K562 (cell line): Measurements from ENCODE around the gene DIP2C. TPM values are rescaled to one million over a fixed set of nuclear protein-coding genes. Genes with fewer than 3 reads are reported as not detected.

Source experiments
- ATAC-seq: fragments of 200-7000 bp; cut with Tn5 transposase; 3 replicates; pipeline ENCODE4 v1.9.1; 2020; ENCODE audit warnings: moderate library complexity
- BruUV-seq: library from RNA; stranded (reverse); fragments of 400-500 nt; replicated peaks from 2 replicates; lab custom pipeline; 2021; lab: Mats Ljungman, UMichigan
- CTCF ChIA-PET: fragments of 300-600 bp; formaldehyde crosslinking; extraction: SDS; loops from one replicate; lab custom pipeline; 2021; ENCODE audit warnings: low intra/inter-chr PET ratio; lab: Yijun Ruan, JAX
- POLR2A ChIA-PET: fragments of 300-600, 350-650 bp; sonication (Branson Sonifier 250); formaldehyde crosslinking; extraction: SDS; loops from one replicate; lab custom pipeline; 2021; ENCODE audit warnings: antibody characterized with exemption, inconsistent platforms; lab: Yijun Ruan, JAX
- DNase-seq, 4 experiments: peaks; one replicate each; pipeline versions ENCODE4 v3.0.0 to v3.0.0-alpha.2; 2011 to 2018; ENCODE audit warnings: low spot score in 3 of 4, mixed read lengths in 3 of 4; ENCODE audit errors: extremely low read depth in 1 of 4
- FAIRE-seq: peaks from 2 replicates; lab custom pipeline; 2011; peaks lifted over from hg19 to GRCh38; lab: Jason Lieb, UNC
- H2AFZ ChIP-seq: 2 replicates; pipeline ENCODE4 v1.6.0; 2011; ENCODE audit warnings: low read depth, low read length, control low read depth, inconsistent platforms
- H3K27ac ChIP-seq: fragments of 200-600 bp; 3 replicates; pipeline ENCODE4 v1.8.0; 2011; ENCODE audit warnings: low read depth, mild to moderate bottlenecking, control low read depth, inconsistent platforms, low read length, moderate library complexity, mixed read lengths; ENCODE audit errors: extremely low read depth
- H3K27me3 ChIP-seq, 2 experiments: fragments of 300-600 bp in 1 of 2; 2 replicates in 1 of 2; 3 replicates in 1 of 2; pipeline versions ENCODE4 v1.6.0 to v1.8.0; 2011; ENCODE audit warnings: inconsistent platforms in 2 of 2, low read length in 2 of 2, mild to moderate bottlenecking in 1 of 2, mixed read lengths in 1 of 2, moderate library complexity in 1 of 2; ENCODE audit not compliant: control insufficient read depth in 2 of 2, insufficient read depth in 2 of 2
- H3K36me3 ChIP-seq: fragments of 300-600 bp; 3 replicates; pipeline ENCODE4 v1.8.0; 2011; ENCODE audit warnings: mild to moderate bottlenecking, low read length, inconsistent platforms; ENCODE audit not compliant: control insufficient read depth, insufficient read depth
- H3K4me1 ChIP-seq, 2 experiments: fragments of 200-600 bp in 1 of 2; replicated peaks in 1 of 2; 2 replicates in 1 of 2; 3 replicates in 1 of 2; pipeline versions ENCODE4 v1.5.1 to v1.8.0; 2011; ENCODE audit warnings: inconsistent platforms in 2 of 2, low read length in 2 of 2, mild to moderate bottlenecking in 1 of 2, mixed read lengths in 1 of 2, moderate library complexity in 1 of 2; ENCODE audit not compliant: control insufficient read depth in 2 of 2, insufficient read depth in 2 of 2
- H3K4me2 ChIP-seq: 2 replicates; pipeline ENCODE4 v1.6.1; 2011; ENCODE audit warnings: low read length, control low read depth, inconsistent platforms, mixed read lengths; ENCODE audit not compliant: insufficient read depth
- H3K4me3 ChIP-seq: fragments of 200-600 bp; sonication (generic), shearing (Covaris generic); 2 replicates; pipeline ENCODE4 v1.5.1; 2016; ENCODE audit warnings: control low read depth, inconsistent platforms
- H3K79me2 ChIP-seq: fragments of 200-600 bp; 3 replicates; pipeline ENCODE4 v1.8.0; 2011; ENCODE audit warnings: low read length, inconsistent platforms; ENCODE audit not compliant: control insufficient read depth, insufficient read depth
- H3K9ac ChIP-seq, 2 experiments: 2 replicates each; pipeline versions ENCODE4 v1.6.0 to v1.6.1; 2011; ENCODE audit warnings: low read depth in 2 of 2, low read length in 2 of 2, control low read depth in 1 of 2, inconsistent platforms in 1 of 2, mild to moderate bottlenecking in 1 of 2, mixed read lengths in 1 of 2; ENCODE audit not compliant: insufficient read depth in 1 of 2
- H3K9me1 ChIP-seq: one replicate; pipeline ENCODE4 v1.6.0; 2011; ENCODE audit warnings: inconsistent platforms, mild to moderate bottlenecking, low read length, moderate library complexity; ENCODE audit not compliant: control insufficient read depth, insufficient read depth
- H3K9me3 ChIP-seq: replicated peaks from 2 replicates; pipeline ENCODE4 v1.5.1; 2011; ENCODE audit warnings: low read depth, low read length, inconsistent platforms; ENCODE audit not compliant: control insufficient read depth, insufficient read depth
- H4K20me1 ChIP-seq: replicated peaks from 2 replicates; pipeline ENCODE4 v1.6.1; 2011; ENCODE audit warnings: low read length, inconsistent platforms, mixed read lengths; ENCODE audit not compliant: control insufficient read depth, insufficient read depth
- BCLAF1 ChIP-seq, 2 experiments: fragments of 450-650 bp in 1 of 2; IDR thresholded peaks; 2 replicates each; pipeline ENCODE4 v1.6.1; 2011 to 2017; ENCODE audit warnings: low read depth in 2 of 2, antibody characterized with exemption in 1 of 2, borderline replicate concordance in 1 of 2, low read length in 1 of 2, mild to moderate bottlenecking in 1 of 2, mixed read lengths in 1 of 2; ENCODE audit not compliant: control insufficient read depth in 1 of 2
- BHLHE40 ChIP-seq: IDR thresholded peaks from 2 replicates; pipeline ENCODE4 v1.6.1; 2011; ENCODE audit warnings: low read length, improper control_type of control experiment
- C11orf30 ChIP-seq: fragments of 450-650 bp; IDR thresholded peaks from 2 replicates; pipeline ENCODE4 v1.6.1; 2016; ENCODE audit warnings: low read depth, mild to moderate bottlenecking
- CBX3 ChIP-seq, 2 experiments: IDR thresholded peaks; 1 replicate in 1 of 2; 2 replicates in 1 of 2; pipeline ENCODE4 v1.6.1; 2012; ENCODE audit warnings: inconsistent platforms in 2 of 2, low read length in 2 of 2, borderline replicate concordance in 1 of 2, control low read depth in 1 of 2
- CCAR2 ChIP-seq: fragments of 200-400 bp; formaldehyde crosslinking; IDR thresholded peaks from 2 replicates; pipeline ENCODE4 v1.6.1; 2017; ENCODE audit warnings: mild to moderate bottlenecking, low read depth, low read length
- FOXA1 ChIP-seq: fragments of 450-650 bp; IDR thresholded peaks from 2 replicates; pipeline ENCODE4 v1.6.1; 2016; ENCODE audit warnings: mild to moderate bottlenecking, borderline replicate concordance
- FOXA3 ChIP-seq, 2 experiments: fragments of 450-650 bp in 1 of 2; sonication (generic) in 1 of 2; formaldehyde crosslinking; IDR thresholded peaks in 1 of 2; conservative IDR thresholded peaks in 1 of 2; 2 replicates each; pipeline versions ENCODE4 v1.4.0 to v1.8.0; 2020 to 2022; ENCODE audit warnings: mild to moderate bottlenecking in 2 of 2, missing genetic modification reagents in 1 of 2
- FOXJ3 ChIP-seq: sonication (generic); formaldehyde crosslinking; IDR thresholded peaks from 2 replicates; pipeline ENCODE4 v1.4.0; 2020; ENCODE audit warnings: mild to moderate bottlenecking, missing genetic modification reagents
- NR2F6 ChIP-seq: fragments of 450-650 bp; formaldehyde crosslinking; IDR thresholded peaks from 2 replicates; pipeline ENCODE4 v1.4.0; 2020; ENCODE audit warnings: mild to moderate bottlenecking
- SMARCC2 ChIP-seq: fragments of 450-650 bp; IDR thresholded peaks from 2 replicates; pipeline ENCODE4 v1.6.1; 2017; ENCODE audit warnings: antibody characterized with exemption, moderate library complexity, mild to moderate bottlenecking, low read depth
- TAF1 ChIP-seq: IDR thresholded peaks from 2 replicates; pipeline ENCODE4 v1.6.1; 2011; ENCODE audit warnings: mild to moderate bottlenecking, low read length, moderate library complexity; ENCODE audit not compliant: insufficient read depth, control insufficient read depth, severe bottlenecking; ENCODE audit errors: extremely low read depth
- ZNF24 ChIP-seq: fragments of 450-650 bp; IDR thresholded peaks from 2 replicates; pipeline ENCODE4 v1.6.1; 2016
- ZNF583 ChIP-seq: fragments of 250-450 bp; sonication (Bioruptor Pico); IDR thresholded peaks from 2 replicates; pipeline ENCODE4 v1.4.0; 2020
- ZNF695 ChIP-seq: fragments of 450-650 bp; formaldehyde crosslinking; IDR thresholded peaks from 2 replicates; pipeline ENCODE4 v1.4.0; 2020; ENCODE audit warnings: mild to moderate bottlenecking, moderate library complexity
- WGBS: fragments of 100-300 bp; shearing (Covaris generic); methylation state at CpG from one replicate; pipeline ENCODE4 v1.1.6; 2016; ENCODE audit warnings: low coverage, mixed read lengths; ENCODE audit not compliant: insufficient coverage; ENCODE audit errors: missing lambda C conversion rate; 5-methylcytosine and 5-hydroxymethylcytosine counted together
- in situ Hi-C: fragments of 300-500 bp; cut with MboI; formaldehyde crosslinking; loops from 4 replicates; pipeline ENCODE4 v1.15.0; 2018; ENCODE audit warnings: inconsistent platforms, mixed read lengths
- intact Hi-C: fragments of 100-400 bp; cut with micrococcal nuclease; formaldehyde crosslinking; loops from 2 replicates; pipeline ENCODE4 v1.14.2; 2022
- polyA plus RNA-seq, 8 experiments: library from polyadenylated mRNA; depleted of rRNA in 4 of 8; stranded (reverse) in 5 of 8; unstranded in 3 of 8; fragments of >200 nt; fragmentation: Nextera tagmentation in 2 of 8; fragmentation: Illumina TruSeq in 1 of 8; extraction: Ambion mirVana in 2 of 8; extraction: Trizol in 1 of 8; gene quantifications; 2 replicates each; pipeline versions ENCODE4 v1.2.1 to v1.2.3, GENCODE V29; 2011 to 2014; ENCODE audit warnings: inconsistent platforms in 1 of 8, missing spikeins in 1 of 8
- total RNA-seq, 7 experiments: library from RNA; depleted of rRNA in 6 of 7; stranded (reverse); fragments of >200 nt in 6 of 7; fragmentation: Illumina TruSeq in 2 of 7; extraction: Trizol in 2 of 7; gene quantifications; 2 replicates each; pipeline versions ENCODE4 v1.2.1 to v1.2.3, GENCODE V29; 2011 to 2021; ENCODE audit warnings: low replicate concordance in 1 of 7
- TF ChIP-seq, protein P1 (sequence below): sonication (generic); formaldehyde crosslinking; IDR thresholded peaks from 2 replicates; pipeline ENCODE4 v1.8.1; 2022; ENCODE audit warnings: missing genetic modification reagents
- TF ChIP-seq, protein P2 (sequence below): fragments of 250-450 bp; sonication (Bioruptor Pico); IDR thresholded peaks from 2 replicates; pipeline ENCODE4 v1.4.0; 2020
- TF ChIP-seq, protein P3 (sequence below), 2 experiments: fragments of 450-650 bp; IDR thresholded peaks; 2 replicates each; pipeline ENCODE4 v1.6.1; 2016

Gene DIP2C
- total and polyA plus RNA-seq, 9 of the 15 experiments (the other 6 are each of a cell fraction or from before 2014, with no cell fraction given): 0.01 TPM; not detected in 8

DNA sequence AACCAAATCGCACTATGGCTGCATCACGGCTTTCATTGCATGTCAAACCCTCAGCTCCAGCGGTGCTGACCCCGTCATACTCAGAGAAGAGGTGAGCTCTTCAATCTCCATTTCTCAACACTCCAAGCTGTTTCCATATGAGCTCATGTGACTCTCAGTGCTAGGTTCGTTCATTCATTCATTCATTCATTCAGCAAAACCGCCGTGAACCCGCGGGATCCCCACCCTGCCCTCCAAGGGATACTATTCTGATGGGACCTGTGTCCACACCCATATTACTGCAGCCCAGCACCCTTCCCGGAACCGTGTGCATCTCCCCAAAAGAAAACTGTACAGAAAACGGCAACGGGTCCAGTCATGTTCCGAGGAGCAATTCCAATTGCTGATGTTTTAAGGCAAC is 184.7 kb downstream of the DIP2C start:
- in situ Hi-C loops: no loop called here
- no peak overlapping the region for H3K27ac ChIP-seq
- CTCF ChIA-PET: no interaction called here

More for the DNA sequence above, 184.7 kb downstream of the DIP2C start:
- BruUV-seq: no TSS peak
- DNase-seq: no peak
- under 1% methylated on average over 14 of the region's 14 CpGs for WGBS
- Histone ChIP-seq H2AFZ (no peak overlapping the region), H4K20me1 (0 out of 2 replicates have a peak, but pooled peaks cover 2% of the 10 kb centered on the region), H3K27me3 (peaks cover 24 to 80% of the 10 kb centered on the region in 2 experiments; a peak in 4 of 5 replicates), H3K79me2 (no peaks in the 10 kb centered on the region)
- FAIRE-seq: no peak
- ATAC-seq: no peak
- TF ChIP-seq, protein P1, sequence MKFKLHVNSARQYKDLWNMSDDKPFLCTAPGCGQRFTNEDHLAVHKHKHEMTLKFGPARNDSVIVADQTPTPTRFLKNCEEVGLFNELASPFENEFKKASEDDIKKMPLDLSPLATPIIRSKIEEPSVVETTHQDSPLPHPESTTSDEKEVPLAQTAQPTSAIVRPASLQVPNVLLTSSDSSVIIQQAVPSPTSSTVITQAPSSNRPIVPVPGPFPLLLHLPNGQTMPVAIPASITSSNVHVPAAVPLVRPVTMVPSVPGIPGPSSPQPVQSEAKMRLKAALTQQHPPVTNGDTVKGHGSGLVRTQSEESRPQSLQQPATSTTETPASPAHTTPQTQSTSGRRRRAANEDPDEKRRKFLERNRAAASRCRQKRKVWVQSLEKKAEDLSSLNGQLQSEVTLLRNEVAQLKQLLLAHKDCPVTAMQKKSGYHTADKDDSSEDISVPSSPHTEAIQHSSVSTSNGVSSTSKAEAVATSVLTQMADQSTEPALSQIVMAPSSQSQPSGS (CRISPR knock-in tag): no peak
- no peak for TF ChIP-seq FOXA1
- no peak for TF ChIP-seq CBX3 (IDR thresholded peaks at IDR 0.05; ENCODE audit: borderline replicate concordance in 1 of 2, low read length in 2 of 2)
- no peak for TF ChIP-seq TAF1
- no peak for TF ChIP-seq SMARCC2
- TF ChIP-seq ZNF695 (CRISPR knock-in tag): no peak
- TF ChIP-seq BCLAF1 (IDR thresholded peaks at IDR 0.05; ENCODE audit: borderline replicate concordance in 1 of 2, control insufficient read depth in 1 of 2, low read depth in 2 of 2, low read length in 1 of 2): no peak
- TF ChIP-seq BHLHE40: no peak
- no peak for TF ChIP-seq FOXJ3 (CRISPR knock-in tag)
- no peak for TF ChIP-seq ZNF583 (CRISPR knock-in tag)
- TF ChIP-seq, protein P2, sequence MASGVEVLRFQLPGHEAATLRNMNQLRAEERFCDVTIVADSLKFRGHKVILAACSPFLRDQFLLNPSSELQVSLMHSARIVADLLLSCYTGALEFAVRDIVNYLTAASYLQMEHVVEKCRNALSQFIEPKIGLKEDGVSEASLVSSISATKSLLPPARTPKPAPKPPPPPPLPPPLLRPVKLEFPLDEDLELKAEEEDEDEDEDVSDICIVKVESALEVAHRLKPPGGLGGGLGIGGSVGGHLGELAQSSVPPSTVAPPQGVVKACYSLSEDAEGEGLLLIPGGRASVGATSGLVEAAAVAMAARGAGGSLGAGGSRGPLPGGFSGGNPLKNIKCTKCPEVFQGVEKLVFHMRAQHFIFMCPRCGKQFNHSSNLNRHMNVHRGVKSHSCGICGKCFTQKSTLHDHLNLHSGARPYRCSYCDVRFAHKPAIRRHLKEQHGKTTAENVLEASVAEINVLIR: no peak
- TF ChIP-seq FOXA3 (CRISPR knock-in tag; conservative IDR thresholded peaks at IDR 0.05 in 1 of 2, IDR thresholded peaks at IDR 0.05 in 1 of 2): no peak
- TF ChIP-seq NR2F6 (CRISPR knock-in tag): no peak
- no peak for TF ChIP-seq C11orf30
- TF ChIP-seq, protein P3, sequence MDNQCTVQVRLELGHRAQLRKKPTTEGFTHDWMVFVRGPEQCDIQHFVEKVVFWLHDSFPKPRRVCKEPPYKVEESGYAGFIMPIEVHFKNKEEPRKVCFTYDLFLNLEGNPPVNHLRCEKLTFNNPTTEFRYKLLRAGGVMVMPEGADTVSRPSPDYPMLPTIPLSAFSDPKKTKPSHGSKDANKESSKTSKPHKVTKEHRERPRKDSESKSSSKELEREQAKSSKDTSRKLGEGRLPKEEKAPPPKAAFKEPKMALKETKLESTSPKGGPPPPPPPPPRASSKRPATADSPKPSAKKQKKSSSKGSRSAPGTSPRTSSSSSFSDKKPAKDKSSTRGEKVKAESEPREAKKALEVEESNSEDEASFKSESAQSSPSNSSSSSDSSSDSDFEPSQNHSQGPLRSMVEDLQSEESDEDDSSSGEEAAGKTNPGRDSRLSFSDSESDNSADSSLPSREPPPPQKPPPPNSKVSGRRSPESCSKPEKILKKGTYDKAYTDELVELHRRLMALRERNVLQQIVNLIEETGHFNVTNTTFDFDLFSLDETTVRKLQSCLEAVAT (IDR thresholded peaks at IDR 0.05): no peak
- TF ChIP-seq CCAR2: no peak
- no peak for TF ChIP-seq ZNF24
- TF ChIP-seq, all 486 proteins: peak for 0
- no peaks in the 10 kb centered on the region for H3K9me3 ChIP-seq
- no peak overlapping the region for H3K9ac ChIP-seq
- intact Hi-C loops: no loop called here
- H3K4me2 ChIP-seq: no peak overlapping the region
- no peaks in the 10 kb centered on the region for H3K4me1 ChIP-seq
- H3K36me3 ChIP-seq: no peaks in the 10 kb centered on the region
- no peaks in the 10 kb centered on the region for H3K9me1 ChIP-seq
- H3K4me3 ChIP-seq: no peak overlapping the region
- POLR2A ChIA-PET: interaction anchor here (0.5 to 0.6 kb wide), 2 partner anchors 167 to 429 kb away, joined by 3 to 4 read pairs; no protein-coding TSS in a partner anchor
